ENCODE results near the gene NTRK3. TPM values are rescaled to one million over a fixed set of nuclear protein-coding genes. Genes with fewer than 3 reads are reported as not detected.

NTRK3 gene
- total and polyA plus RNA-seq, 2 of the 8 experiments (the other 6 are each of a cell fraction or from before 2014, with no cell fraction given), result 4.5 to 6.8 TPM

- no peak for TF ChIP-seq ATF2 (IDR thresholded peaks at IDR 0.05; ENCODE audit: low read length)
- TF ChIP-seq PHF8 (conservative IDR thresholded peaks at IDR 0.05; ENCODE audit: low read depth, low read length), result no peak
- TF ChIP-seq GTF2F1 (IDR thresholded peaks at IDR 0.05; ENCODE audit: borderline replicate concordance, low read depth, low read length), result no peak
- no peak for TF ChIP-seq EZH2 (IDR thresholded peaks at IDR 0.05; ENCODE audit: low read depth, low read length, severe bottlenecking)
- TF ChIP-seq SIN3A (conservative IDR thresholded peaks at IDR 0.05 in 1 of 2, IDR thresholded peaks at IDR 0.05 in 1 of 2; ENCODE audit: low read depth in 1 of 2, low read length in 2 of 2), result 0 out of 4 replicates have a peak, but pooled peaks of 1 of the 2 experiments have one; percentile 44
- peak; percentile 55; the same call in 1 of the 2 replicates for TF ChIP-seq BACH1 (IDR thresholded peaks at IDR 0.05; ENCODE audit: low read length)
- TF ChIP-seq TEAD4 (IDR thresholded peaks at IDR 0.05; ENCODE audit: low read depth, low read length), result no peak
- TF ChIP-seq KDM4A (IDR thresholded peaks at IDR 0.05; ENCODE audit: low read depth, low read length, severe bottlenecking), result peak; percentile 57
- TF ChIP-seq USF2 (IDR thresholded peaks at IDR 0.05; ENCODE audit: low read length), result no peak
- no peak for TF ChIP-seq CBX8 (IDR thresholded peaks at IDR 0.05; ENCODE audit: borderline replicate concordance, low read depth, low read length)
- TF ChIP-seq YY1 (IDR thresholded peaks at IDR 0.05; ENCODE audit: low read depth, low read length), result peak; percentile 79; the same call in 1 of the 2 replicates
- TF ChIP-seq FOSL1 (IDR thresholded peaks at IDR 0.05; ENCODE audit: insufficient read depth, low read depth, low read length), result no peak
- TF ChIP-seq RNF2 (IDR thresholded peaks at IDR 0.05; ENCODE audit: borderline replicate concordance, low read depth, low read length, missing control alignments, poor library complexity, severe bottlenecking), result no peak
- TF ChIP-seq SAP30 (IDR thresholded peaks at IDR 0.05; ENCODE audit: insufficient read depth, insufficient replicate concordance, low read length), result no peak
- no peak for TF ChIP-seq POLR2AphosphoS5 (IDR thresholded peaks at IDR 0.05; ENCODE audit: low read depth, low read length)
- no peak for TF ChIP-seq HDAC6 (IDR thresholded peaks at IDR 0.05; ENCODE audit: low read depth, low read length)
- TF ChIP-seq MAX (IDR thresholded peaks at IDR 0.05), result peak; percentile 74
Observed at GRCh38 chr15:88246666-88247446, 9.7 kb downstream of the NTRK3 start (continued).
